Natural killer cell treated with Interleukin-12 subunit alpha and Interleukin-12 subunit beta and Interleukin-15 and Interleukin-18, amount 100 ng/mL, for 72 hours (primary cell): ENCODE results near the gene INSRR. TPM values are rescaled to one million over a fixed set of nuclear protein-coding genes. Genes with fewer than 3 reads are reported as not detected.

ENCODE experiments used
- ATAC-seq, 2 donors: fragments of 150-1000 bp; cut with Tn5 transposase in 1 of 2; sonication (Bioruptor Pico), chemical (Tn5 transposase) in 1 of 2; 2 replicates each; pipeline ENCODE4 v1.10.0; 2021
- DNase-seq: peaks from one replicate; pipeline ENCODE4 v3.0.0; 2022; ENCODE audit warnings: low spot score
- H3K27ac Mint-ChIP-seq, 2 donors: 1 replicate in 1 of 2; 2 replicates in 1 of 2; pipeline ENCODE4 v1.8.0; 2022; ENCODE audit warnings: mixed read lengths in 2 of 2, mild to moderate bottlenecking in 1 of 2, moderate library complexity in 1 of 2
- H3K27me3 Mint-ChIP-seq, 2 donors: 1 replicate in 1 of 2; 2 replicates in 1 of 2; pipeline ENCODE4 v1.8.0; 2022; ENCODE audit warnings: mixed read lengths in 2 of 2
- H3K36me3 Mint-ChIP-seq: one replicate; pipeline ENCODE4 v1.8.0; 2022; ENCODE audit warnings: mixed read lengths
- H3K4me1 Mint-ChIP-seq, 2 donors: 1 replicate in 1 of 2; 2 replicates in 1 of 2; pipeline ENCODE4 v1.8.0; 2022; ENCODE audit warnings: low read depth in 2 of 2, mixed read lengths in 2 of 2, mild to moderate bottlenecking in 1 of 2
- H3K4me3 Mint-ChIP-seq: one replicate; pipeline ENCODE4 v1.8.0; 2022; ENCODE audit warnings: mixed read lengths
- H3K9me3 Mint-ChIP-seq: 2 replicates; pipeline ENCODE4 v1.8.0; 2022; ENCODE audit warnings: mixed read lengths
- total RNA-seq, 2 donors: library from RNA; stranded (reverse); gene quantifications; one replicate each; pipeline ENCODE4 v1.2.3, GENCODE V29; 2022

The INSRR gene
- total RNA-seq, 2 donors from 2014 or later, result 0.14 TPM

DNA sequence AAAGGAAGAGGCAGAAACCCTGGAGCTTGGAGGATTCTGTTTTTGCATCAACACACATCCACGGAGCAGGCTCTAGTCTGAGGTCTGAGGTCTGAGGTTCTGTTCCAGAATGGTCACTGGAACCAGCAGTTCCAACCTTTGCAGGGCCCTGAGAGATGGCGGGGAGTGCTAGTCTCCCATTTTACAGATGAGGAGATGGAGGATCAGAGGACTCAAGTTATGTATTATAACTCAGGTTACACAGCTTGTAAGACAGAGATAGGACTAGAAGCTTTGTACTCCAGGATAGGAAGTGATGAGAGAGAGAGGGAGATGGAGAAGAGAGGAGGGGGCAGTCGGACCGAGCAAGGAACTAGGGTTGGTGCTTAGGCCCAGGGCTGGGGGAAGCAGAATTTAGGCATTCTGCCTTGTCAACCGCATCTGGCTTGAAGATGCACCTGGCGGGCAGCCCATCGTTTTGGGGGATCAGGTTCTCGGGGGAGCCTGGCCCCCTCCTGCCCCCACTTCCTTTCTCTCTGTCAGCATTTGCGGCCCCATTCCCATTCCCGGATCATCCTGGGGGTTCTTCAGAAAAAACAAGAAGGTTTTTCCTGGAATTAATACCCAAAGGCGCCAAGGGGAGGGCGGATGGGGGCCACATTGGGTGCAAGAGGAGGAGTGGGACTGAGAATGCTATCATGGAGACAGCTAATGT lies 40.2 kb upstream of the INSRR start:
- Mint-ChIP-seq H3K27me3 (peaks cover 22 to 25% of the 10 kb centered on the region in 2 donors), H3K4me3 (no peak overlapping the region), H3K4me1 (peaks cover 6 to 8% of the 10 kb centered on the region in 2 donors), H3K36me3 (no peaks in the 10 kb centered on the region), H3K9me3 (no peaks in the 10 kb centered on the region), H3K27ac (no peak overlapping the region)
- DNase-seq (no peak), ATAC-seq (no peak)

DNA sequence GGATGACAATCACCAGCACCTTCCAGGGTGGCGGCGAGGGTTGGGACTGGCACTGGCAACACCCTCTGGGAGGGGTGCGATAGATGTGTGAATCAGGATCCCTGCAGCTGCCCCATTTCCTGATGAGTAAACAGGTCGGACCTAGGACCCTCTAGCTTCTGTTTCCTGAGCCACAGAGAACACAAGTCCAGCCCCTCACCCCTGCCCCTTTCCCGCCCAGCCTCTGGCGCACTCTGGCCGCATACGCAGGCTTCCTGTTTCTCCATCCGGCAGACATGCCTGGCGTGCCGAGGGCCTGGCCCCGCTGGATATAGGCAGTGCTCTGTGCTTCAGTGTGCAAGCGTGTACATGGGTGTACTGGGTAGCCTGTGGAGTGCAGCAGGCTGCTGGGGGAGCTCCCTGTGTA lies 39.2 kb upstream of the INSRR start:
- no peak overlapping the region for H3K4me3 Mint-ChIP-seq
- peaks cover 6 to 8% of the 10 kb centered on the region in 2 donors for H3K4me1 Mint-ChIP-seq
- H3K36me3 Mint-ChIP-seq, result no peaks in the 10 kb centered on the region
- H3K27ac Mint-ChIP-seq, result no peak overlapping the region
- peaks cover 22 to 25% of the 10 kb centered on the region in 2 donors for H3K27me3 Mint-ChIP-seq
- no peak for DNase-seq
- ATAC-seq, result no peak
- no peaks in the 10 kb centered on the region for H3K9me3 Mint-ChIP-seq

DNA sequence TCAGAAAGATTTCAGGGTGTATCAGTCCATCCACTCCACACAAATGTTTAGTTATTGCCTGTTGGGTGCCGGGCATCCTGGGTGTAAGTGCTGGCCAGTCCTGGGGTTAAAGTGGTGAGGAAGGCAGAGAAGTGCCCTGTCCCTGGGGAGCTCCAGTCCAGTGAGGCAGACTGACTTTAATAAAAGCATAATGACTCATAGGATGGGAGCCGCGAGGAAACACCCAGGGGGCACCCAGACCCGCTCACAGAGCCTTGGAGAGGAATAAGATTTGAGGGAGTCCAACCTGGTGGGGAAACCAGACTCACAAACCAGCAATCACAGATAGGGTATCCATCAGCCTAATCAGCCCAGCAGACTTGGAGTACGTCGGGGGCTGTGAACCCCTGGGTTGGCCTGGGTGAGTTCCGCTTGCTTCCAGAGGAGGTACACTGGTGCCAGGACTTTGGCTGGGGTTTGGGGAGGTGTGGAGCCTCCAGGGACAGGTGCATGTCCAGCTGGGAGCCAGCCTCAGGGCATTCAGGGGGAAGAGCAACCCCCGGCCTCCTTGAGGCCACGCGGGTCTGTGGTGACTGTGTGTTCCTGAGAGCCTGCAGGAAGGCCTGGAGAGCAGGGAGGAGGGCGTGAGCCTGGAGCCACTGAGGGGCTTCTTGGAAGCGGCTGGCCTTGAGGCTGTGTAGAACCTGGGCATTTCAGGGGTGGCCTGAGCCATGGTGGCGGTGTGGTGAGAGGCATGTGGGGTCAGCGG lies 38.3 kb upstream of the INSRR start:
- H3K36me3 Mint-ChIP-seq, result no peaks in the 10 kb centered on the region
- no peaks in the 10 kb centered on the region for H3K9me3 Mint-ChIP-seq
- ATAC-seq (no peak), DNase-seq (no peak)
- peaks cover 6 to 8% of the 10 kb centered on the region in 2 donors for H3K4me1 Mint-ChIP-seq
- H3K4me3 Mint-ChIP-seq, result no peak overlapping the region
- peaks cover 22 to 25% of the 10 kb centered on the region in 2 donors for H3K27me3 Mint-ChIP-seq
- no peak overlapping the region for H3K27ac Mint-ChIP-seq

DNA sequence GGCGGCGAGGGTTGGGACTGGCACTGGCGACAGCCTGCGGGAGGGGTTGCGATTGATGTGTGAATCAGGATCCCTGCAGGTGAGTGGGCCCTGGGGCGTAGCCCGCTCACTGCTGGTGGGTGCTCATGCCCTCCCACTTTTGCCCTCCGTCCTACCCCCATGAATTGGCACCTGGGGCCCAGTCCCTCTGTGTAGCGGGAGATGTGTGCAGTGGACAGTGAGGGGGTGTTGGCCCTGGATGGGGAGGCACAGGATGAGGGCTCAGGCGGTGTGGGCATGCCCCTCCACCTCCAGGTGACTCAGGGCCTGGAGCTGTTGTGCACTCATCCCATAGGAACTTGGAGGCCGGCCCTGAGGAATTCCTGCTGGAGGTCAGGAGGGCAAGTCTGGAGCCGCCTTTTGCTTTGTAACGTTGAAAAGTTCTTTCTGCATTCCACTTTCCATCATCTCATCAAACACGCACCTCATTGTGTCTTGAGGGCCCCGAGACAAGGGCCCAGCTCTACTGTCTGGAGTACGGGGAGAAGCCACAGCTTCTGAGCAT lies 37.6 kb upstream of the INSRR start:
- ATAC-seq (no peak), DNase-seq (no peak)
- no peak overlapping the region for H3K27ac Mint-ChIP-seq
- H3K4me3 Mint-ChIP-seq, result no peak overlapping the region
- H3K4me1 Mint-ChIP-seq, result peaks cover 6 to 11% of the 10 kb centered on the region in 2 donors
- H3K27me3 Mint-ChIP-seq, result peaks cover 25 to 28% of the 10 kb centered on the region in 2 donors
- no peaks in the 10 kb centered on the region for H3K36me3 Mint-ChIP-seq
- H3K9me3 Mint-ChIP-seq, result no peaks in the 10 kb centered on the region

- no peak for DNase-seq
- Mint-ChIP-seq H3K27me3 (peaks cover 27 to 35% of the 10 kb centered on the region in 2 donors), H3K4me1 (peaks cover 6 to 11% of the 10 kb centered on the region in 2 donors), H3K9me3 (no peaks in the 10 kb centered on the region), H3K4me3 (no peak overlapping the region), H3K36me3 (no peaks in the 10 kb centered on the region), H3K27ac (no peak overlapping the region)
- ATAC-seq, result no peak
Observed at GRCh38 chr1:156895927-156896326, 37.0 kb upstream of the INSRR start.

DNA sequence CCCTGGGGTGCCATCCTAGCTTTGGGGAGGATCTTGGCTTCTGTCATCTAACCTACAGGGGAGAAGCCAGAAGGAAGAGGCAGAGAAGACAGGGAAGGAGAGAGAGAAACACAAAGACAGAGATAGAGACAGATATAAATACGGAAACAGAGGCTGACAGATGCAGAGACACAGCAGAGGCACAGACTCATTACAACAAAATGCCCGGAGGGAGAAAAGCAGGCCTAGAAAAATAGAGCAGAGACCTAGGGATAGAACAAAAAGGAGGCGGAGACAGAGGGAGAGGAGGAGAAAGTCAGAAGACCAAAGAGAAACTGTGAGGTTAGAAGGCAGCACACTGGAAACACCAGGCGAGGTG lies 36.5 kb upstream of the INSRR start:
- Mint-ChIP-seq H3K36me3 (no peaks in the 10 kb centered on the region), H3K27ac (no peak overlapping the region), H3K4me3 (no peak overlapping the region), H3K9me3 (no peaks in the 10 kb centered on the region), H3K4me1 (peaks cover 6 to 11% of the 10 kb centered on the region in 2 donors), H3K27me3 (peaks cover 28 to 40% of the 10 kb centered on the region in 2 donors)
- ATAC-seq (no peak), DNase-seq (no peak)

- no peak overlapping the region for H3K4me3 Mint-ChIP-seq
- H3K9me3 Mint-ChIP-seq, result no peaks in the 10 kb centered on the region
- H3K27me3 Mint-ChIP-seq, result peaks cover 33 to 45% of the 10 kb centered on the region in 2 donors
- no peak for DNase-seq
- H3K36me3 Mint-ChIP-seq, result no peaks in the 10 kb centered on the region
- no peak for ATAC-seq
- peaks cover 11 to 15% of the 10 kb centered on the region in 2 donors for H3K4me1 Mint-ChIP-seq
- no peak overlapping the region for H3K27ac Mint-ChIP-seq
Observed at GRCh38 chr1:156894711-156895454, 36.0 kb upstream of the INSRR start.

DNA sequence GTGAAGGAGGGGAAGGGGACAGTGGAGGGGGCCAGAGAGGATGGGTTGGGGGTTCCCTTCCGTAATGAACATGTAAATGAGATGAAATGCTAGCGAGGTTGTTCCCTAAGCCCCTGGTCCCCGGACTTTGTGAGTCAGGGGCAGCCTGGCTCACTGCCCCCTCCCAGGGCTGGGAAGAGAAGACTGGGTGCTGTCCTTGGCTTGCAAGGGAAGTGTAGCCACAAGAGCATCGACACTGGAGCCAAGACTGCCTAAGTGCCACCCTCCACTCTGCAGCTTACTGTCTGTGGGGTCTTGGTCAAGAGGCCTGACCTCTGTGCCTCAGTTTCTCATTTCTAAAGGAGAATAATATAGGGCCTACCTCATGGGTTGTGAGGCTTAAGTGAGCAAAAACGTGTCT lies 35.1 kb upstream of the INSRR start:
- Mint-ChIP-seq H3K27ac (no peak overlapping the region), H3K4me3 (no peak overlapping the region), H3K9me3 (no peaks in the 10 kb centered on the region), H3K27me3 (peaks cover 34 to 47% of the 10 kb centered on the region in 2 donors), H3K4me1 (peaks cover 11 to 15% of the 10 kb centered on the region in 2 donors), H3K36me3 (no peaks in the 10 kb centered on the region)
- ATAC-seq, result no peak
- no peak for DNase-seq

DNA sequence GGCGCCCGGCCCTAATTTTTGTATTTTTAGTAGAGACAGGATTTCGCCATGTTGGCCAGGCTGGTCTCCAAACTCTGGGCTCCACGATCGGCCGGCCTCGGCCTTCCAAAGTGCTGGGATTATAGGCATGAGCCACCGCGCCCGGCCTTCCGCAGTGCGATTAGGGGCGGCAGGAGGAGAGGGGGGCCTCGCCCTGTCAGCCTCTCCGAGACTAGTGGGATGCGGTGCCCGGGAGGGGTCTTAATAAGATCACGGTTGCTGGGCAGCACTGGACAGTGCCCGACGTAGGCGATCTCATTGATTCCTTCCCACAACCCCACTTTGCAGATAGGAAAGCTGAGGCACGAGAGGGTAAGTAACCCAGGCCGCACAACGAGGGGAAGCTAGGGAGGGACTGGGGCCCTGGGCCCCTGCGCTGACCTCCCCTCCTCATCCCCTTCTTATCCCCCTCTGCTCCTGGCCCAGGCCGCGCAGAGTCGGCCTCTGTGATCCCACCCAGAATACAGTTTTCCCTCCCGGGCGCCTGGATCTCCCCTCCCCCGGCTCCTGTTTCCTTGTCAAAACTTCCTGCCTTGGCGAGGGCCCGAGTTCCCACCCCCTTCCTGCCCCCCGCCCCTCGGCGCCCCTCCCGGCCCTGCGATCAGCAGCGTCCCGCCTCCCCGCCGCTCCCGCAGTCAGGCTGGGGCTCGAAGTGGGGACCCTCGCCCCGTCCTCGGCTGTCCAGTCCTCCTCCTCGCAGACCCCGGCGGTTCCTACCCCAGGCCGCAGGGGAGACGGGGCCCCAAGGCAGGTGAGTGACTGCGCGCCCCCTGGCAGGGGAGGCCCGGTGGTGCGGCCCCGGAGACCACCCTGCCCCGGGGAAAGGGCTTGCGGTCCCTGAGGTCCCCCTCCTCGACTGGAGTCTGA lies 34.4 kb upstream of the INSRR start, which contains the start of gene PEAR1:
Gene PEAR1 (plus strand): TSS at position 671 of the 906 bp plus-strand sequence. CDS start 10,209 bp downstream, outside the sequence.
- ATAC-seq, result no peak
- Mint-ChIP-seq H3K27me3 (peaks cover 31 to 46% of the 10 kb centered on the region in 2 donors), H3K4me3 (peak within 1 kb of the TSS; percentile 49), H3K4me1 (peaks cover 6 to 10% of the 10 kb centered on the region in 2 donors), H3K9me3 (no peaks in the 10 kb centered on the region), H3K27ac (peak within 1 kb of the TSS in 1 of 2 donors; percentile 41), H3K36me3 (no peaks in the 10 kb centered on the region)
- DNase-seq, result no peak

DNA sequence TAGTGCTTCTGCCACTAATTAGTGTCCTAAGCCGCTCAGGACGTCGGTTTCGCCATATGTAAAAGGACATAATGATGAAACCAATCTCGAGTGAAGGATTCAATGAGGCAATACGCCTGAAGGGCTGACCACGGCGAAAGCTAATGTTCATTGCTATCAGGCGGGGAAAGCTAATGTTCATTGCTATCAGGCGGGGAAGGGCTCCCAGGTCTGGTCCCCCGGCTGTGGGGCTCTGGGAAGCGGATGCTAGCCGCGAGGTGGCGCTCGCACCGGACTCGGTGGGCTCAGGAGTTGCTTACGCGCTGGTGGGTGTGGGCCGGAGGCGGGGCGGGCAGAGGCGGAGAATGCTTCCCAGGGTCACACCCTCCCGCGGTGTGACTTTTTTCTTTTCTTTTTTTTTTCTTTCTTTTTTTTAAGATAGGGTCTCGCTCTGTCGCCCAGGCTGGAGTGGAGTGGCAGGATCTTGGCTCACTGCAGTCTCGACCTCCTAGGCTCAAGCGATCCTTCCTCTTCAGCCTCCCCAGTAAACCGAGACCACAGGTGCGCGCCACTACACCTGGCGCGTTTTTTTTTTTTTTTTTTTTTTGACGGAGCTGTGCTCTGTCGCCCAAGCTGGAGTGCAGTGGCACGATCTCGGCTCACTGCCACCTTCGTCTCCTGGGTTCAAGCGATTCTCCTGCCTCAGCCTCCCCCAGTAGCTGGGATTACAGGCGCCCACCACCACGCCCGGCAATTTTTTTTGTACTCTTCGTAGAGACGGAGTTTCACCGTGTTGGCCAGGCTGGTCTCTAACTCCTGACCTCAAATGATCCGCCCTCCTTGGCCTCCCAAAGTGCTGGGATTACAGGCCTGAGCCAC lies 33.5 kb upstream of the INSRR start:
- peak; percentile 89 for DNase-seq
- H3K27me3 Mint-ChIP-seq, result peaks cover 28 to 44% of the 10 kb centered on the region in 2 donors

DNA sequence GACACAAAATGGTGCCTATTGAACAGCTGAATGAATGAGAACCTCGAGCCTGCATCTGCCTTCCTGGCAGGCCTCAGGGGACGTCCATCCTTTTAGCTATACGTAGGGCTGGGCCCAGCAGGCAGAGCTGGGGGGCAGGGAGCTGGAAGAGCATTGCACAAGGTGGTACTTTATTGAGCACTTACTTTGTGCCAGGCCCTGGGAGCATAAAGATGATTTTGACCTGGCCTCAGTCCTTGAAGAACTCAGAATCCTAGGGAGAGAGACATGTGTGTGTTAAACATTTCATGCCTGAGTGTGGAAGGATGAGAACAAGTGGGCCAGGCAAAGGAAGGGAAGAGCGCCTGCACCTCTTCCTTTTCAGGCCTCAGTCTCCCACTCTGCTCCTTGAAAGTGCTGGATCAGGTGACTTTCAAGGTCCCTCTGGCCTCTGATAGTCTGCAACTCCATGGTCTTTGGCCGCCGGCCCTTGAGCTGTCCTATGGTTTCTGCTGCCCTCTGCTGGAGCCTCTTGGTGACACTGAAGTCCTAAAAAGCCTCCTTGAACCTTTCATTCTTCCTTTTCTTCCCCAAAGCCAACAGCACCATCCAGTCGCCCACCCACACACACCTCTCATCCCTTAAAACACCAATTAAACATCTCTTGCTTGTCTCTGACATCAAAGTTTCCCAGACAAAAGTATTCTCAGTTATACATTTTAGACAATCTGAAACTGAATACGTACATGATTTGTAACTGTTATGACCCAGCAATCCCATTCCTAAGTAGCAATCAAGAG lies 31.1 kb upstream of the INSRR start:
- ATAC-seq, result peak; percentile 32 to 55
- H3K27ac Mint-ChIP-seq, result no peak overlapping the region

More for the DNA sequence above, 33.5 kb upstream of the INSRR start:
- Mint-ChIP-seq H3K27ac (peak overlapping the region in 1 of 2 donors; percentile 58), H3K4me1 (peaks cover 5 to 7% of the 10 kb centered on the region in 2 donors), H3K36me3 (no peaks in the 10 kb centered on the region), H3K9me3 (no peaks in the 10 kb centered on the region), H3K4me3 (peak overlapping the region; percentile 49)
- ATAC-seq, result peak; percentile 88 to 92

More for the DNA sequence above, 31.1 kb upstream of the INSRR start:
- no peaks in the 10 kb centered on the region for H3K36me3 Mint-ChIP-seq
- H3K4me3 Mint-ChIP-seq, result no peak overlapping the region
- H3K4me1 Mint-ChIP-seq, result peaks cover 5 to 7% of the 10 kb centered on the region in 2 donors
- H3K9me3 Mint-ChIP-seq, result no peaks in the 10 kb centered on the region
- H3K27me3 Mint-ChIP-seq, result peaks cover 30 to 44% of the 10 kb centered on the region in 2 donors
- DNase-seq, result peak; percentile 73
